Activated CD8-positive, alpha-beta memory T cell treated with anti-CD3 and anti-CD28 coated beads for 24 hours (primary cell): ENCODE results near the gene CFAP97D1.

Source experiments
- DNase-seq: peaks from one replicate; pipeline ENCODE4 v3.0.0-alpha.2; 2020

Gene CFAP97D1

DNA sequence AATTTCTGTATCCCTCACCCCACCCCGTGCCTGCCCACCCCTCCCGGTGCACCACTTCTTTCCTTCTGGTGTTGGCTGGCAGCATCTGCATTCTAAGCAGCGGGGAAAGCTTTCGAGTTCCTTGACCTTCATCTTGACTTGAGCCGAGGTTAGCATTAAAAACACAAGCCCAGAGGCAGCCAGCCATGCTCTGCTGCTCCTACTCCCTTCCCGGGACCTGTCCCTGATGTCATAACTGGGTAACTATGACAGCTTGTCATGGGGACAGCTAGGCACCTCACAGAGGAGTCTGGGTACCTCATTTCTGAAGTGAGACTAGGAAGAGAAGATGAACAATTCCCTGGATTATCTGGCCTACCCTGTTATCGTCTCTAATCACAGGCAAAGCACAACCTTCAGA lies at the start of gene CFAP97D1:
TSS of gene CFAP97D1 (plus strand) at position 301 of the 400 bp plus-strand sequence. CDS start at position 329, 28 bp downstream.
- no peak for DNase-seq

DNA sequence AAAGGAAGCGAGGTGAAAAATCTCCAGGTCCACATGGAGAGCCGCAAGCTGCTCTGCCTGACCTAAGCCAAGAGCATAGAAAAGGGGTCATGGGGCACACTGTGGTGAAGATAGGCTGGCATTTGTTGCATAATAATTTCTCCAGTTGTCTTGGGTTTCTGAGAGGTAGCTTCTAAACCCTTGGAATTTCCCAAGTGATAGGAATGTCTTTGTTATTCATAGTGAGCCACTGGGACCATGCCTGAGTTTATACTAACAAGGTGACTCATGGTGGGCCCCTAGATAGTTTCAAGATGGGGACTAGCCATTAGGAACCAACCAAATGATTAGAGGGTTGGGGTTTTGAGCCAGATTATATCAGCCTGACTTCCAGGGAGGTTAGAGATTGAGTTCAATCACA lies 47.3 kb upstream of the CFAP97D1 start:
- no peak for DNase-seq

DNA sequence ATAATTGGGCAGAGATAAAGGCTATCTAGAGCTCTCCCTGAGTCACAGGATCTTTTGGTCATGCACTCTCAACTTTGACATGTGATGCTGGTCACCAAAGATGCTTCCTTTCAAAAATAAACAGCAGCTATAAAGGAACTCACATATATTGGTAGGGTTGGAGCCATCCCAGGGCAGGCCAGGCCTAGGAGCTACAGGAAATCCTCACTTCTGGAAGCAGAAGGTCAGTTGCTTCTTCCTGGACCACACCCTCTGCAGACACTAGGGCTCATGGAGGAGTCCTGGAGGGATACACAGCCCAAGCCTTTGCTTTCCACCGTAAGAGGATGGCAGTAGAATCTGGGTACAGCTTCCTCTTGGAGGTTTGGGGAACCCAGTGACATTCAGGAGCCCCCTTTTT lies 46.3 kb upstream of the CFAP97D1 start:
- no peak for DNase-seq

DNA sequence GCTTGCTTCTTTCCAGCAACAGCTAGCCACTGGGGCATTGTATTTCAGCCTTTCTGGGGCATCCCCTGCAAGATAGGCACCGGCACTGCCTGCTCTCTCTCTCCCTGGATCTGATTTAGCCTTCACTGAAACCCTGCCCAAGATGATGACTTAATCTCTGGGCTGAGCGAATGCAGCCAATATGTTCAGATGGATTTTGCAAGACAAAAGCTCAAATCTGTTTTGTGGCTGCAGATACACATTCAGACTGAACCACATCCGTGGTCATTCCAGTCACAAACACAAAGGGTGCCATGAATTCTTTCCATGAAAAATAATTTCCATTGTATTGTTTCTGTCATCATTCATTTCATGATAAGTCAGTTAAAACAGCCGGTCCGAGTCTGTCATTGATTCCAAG lies 45.9 kb upstream of the CFAP97D1 start:
- DNase-seq: no peak

DNA sequence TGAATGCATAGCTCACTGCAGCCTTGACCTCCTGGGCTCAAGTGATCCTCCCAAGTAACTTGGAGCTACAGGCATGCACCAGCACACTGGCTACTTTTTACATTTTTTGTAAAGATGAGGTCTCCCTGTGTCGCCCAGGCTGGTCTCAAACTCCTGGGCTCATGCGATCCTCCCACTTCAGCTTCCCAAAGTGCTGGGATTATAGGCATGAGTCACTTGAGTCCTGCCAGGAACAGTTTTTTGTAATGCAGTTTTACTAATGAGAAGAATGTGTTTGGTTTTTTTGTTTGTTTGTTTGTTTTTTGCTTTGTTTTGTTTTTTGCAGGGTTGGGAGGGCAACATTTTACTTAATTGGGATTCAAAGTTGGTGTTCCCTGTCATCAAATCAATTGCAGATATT lies 43.8 kb upstream of the CFAP97D1 start:
- no peak for DNase-seq

DNA sequence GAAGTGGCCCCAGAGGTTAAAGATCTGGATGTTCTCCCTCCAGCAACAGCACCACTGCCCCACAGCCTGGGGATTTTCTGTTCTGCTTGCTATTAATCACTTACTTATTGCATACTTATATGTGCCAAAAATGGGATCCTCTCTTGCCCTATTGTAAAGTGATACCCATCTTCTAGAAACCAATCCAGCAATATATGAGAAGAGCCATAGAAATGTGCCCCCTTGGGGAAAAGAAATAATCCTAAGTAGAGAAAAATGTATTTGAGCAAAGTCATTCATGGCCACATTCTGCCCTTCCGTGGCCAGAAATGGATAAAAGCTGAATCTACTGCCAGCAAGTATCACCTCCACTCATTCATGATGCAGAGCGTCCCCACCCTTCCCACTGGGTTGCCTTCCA lies 42.5 kb upstream of the CFAP97D1 start:
- DNase-seq: no peak

DNA sequence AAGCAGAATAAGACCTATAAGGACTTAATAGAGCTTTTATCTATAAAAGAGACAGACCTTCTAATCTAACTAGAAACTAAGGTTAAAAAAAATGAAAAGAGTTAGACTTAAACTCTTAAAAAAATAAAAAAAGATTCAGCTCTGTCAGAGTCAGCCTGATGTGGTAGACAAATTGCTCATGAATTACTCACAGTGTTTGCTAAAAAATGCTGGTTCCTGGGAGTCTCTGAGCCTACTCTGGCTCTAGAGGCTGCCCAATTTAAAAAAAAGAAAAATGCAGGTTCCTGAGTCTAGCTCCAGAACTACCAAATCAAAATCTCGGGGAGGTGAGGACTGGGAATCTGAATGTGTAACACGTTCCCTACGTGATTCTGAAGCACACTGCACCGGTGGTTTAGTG lies 39.7 kb upstream of the CFAP97D1 start:
- no peak for DNase-seq

DNA sequence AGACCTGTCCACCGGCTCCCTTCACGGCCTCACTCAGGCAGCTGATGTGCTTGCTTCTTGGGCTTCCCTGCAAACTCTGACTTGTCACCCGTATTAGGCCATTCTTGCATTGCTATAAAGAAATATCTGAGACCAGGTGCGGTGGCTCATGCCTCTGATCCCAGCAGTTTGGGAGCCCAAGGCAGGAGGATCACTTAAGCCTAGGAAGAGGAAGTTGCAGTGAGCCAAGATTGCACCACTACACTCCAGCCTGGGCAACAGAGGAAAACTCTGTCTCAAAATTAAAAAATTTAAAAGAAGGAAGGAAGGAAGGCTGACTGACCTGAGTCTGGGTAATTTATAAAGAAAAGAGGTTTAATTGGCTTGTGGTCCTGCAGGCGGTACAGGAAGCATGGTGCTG lies 38.6 kb upstream of the CFAP97D1 start:
- DNase-seq: no peak

DNA sequence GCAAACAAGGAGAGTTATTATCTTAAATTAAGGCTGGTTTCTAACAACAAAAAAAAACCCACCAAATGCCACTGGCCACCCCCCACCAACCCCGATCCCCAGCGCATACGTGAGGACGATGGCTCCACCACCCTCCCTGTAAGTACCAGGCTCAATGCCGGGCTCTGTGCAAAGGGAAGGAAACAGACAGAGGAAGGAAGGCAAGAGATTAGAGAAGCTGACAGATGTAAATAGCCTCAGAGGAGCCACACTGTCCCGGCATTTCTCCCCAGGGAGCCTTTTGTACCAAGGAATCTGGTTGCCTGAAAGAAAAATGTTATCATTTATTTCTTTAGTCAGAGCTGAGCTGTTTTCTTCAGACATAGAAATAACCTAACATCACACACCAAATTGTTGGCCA lies 34.7 kb upstream of the CFAP97D1 start:
- DNase-seq: no peak

DNA sequence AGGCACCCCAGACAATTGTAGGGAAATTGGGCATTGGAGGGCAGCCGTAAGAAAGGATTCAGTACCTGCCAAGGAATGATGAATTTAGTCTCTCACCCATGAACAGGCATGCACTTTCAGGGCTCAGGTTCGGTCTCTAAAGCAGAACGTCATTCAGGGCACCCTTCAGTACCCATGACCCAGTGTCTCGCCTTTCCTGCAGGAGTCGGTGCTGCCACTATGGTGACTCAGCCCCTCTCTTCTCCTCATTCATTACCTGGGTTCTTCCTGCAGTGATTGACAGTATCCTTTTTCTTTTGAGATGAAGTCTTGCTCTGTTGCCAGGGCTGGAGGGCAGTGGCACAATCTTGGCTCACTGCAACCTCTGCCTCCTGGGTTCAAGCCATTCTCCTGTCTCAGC lies 30.1 kb upstream of the CFAP97D1 start:
- DNase-seq: no peak

DNA sequence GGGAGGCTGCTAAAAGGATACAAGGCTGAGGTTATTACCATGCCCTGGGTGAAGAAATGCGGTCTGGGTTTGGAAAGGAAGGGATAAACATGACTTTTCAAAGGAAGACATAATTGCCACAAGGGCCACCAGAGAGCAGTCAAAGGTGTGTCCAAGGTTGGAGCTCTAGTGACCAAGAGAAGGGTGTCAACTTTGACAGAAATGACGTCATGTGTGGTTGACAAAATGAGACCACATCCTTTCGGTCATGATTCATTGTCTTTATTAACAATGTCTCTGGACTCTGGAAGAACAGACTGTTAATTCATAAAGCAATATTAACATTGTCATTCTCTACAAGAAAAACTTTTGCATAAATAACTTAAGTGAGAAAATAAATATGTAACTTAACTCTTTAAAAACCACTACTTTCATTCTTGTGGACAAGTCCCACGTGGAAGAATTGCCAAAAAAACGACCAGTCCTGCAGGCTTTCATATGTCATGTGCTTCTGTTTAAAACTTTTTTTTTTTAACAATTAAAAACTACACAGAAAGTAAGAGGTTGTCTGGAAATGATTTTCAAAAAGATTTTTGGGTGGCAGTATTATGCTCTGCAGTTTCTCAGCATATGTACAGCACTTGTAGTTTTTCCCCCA lies 26.6 kb upstream of the CFAP97D1 start:
- no peak for DNase-seq

DNA sequence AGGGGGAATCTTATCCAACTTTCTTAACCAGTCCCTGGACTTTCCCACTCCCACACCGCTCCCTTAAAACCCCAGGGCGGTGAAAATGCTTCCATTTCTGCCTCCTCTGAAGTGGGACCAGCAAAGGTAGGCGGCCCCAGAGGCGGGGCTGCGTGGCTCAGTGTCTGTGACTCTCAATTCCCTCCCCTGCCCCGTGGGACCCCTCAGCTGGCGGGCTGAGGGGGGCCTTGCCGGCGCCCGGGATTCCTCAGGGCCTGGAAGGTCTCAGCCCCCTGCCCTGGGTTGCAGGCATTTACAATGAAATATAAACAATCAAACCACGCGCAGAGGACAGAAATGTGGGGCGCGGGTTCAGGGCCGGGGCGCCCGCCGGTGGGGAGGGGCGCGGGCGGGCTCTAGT lies 25.3 kb upstream of the CFAP97D1 start:
- no peak for DNase-seq

DNA sequence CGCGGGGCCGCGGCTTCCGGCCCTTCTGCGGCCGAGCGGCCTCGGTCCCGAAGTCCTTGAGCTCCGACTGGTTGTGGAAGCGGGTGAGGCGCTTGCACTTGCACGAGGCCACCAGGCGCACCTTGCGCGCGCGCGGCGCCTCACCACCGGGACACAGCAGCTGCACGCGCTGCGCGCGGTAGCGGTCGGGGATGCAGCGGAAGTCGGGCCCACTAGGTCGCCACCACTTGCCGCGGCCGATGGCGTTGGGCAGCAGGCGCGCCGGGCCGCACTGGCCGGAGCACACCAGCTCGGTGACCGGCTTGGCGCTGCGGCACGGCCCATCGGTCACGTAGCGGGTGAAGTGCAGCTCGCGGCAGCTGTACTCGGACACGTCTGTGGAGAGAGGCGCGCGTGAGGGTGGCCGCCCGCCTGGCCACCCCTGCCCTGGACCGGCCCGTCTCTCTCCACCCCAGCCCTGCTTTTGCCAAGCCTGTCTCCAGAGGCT lies 24.8 kb upstream of the CFAP97D1 start:
- DNase-seq: no peak

DNA sequence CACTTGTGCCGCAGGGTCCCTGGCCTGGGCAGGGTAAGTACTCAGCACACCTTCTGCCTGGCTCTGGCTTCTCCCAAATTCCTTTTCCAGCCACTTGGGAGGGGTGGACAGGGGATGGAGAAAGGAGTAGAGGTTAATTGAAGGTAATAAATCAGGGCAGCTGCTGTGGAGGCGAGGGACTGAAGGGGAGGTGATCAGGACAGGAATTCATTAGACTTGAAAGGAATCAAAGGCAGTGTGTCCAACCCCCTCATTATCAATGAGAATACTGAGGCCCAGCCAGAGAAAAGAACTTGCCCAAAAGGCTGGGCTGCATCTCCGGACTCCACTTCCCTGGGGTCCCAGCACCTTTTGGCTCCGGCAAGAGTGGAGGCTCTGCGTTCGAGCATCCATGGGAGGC lies 24.0 kb upstream of the CFAP97D1 start:
- DNase-seq: no peak

DNA sequence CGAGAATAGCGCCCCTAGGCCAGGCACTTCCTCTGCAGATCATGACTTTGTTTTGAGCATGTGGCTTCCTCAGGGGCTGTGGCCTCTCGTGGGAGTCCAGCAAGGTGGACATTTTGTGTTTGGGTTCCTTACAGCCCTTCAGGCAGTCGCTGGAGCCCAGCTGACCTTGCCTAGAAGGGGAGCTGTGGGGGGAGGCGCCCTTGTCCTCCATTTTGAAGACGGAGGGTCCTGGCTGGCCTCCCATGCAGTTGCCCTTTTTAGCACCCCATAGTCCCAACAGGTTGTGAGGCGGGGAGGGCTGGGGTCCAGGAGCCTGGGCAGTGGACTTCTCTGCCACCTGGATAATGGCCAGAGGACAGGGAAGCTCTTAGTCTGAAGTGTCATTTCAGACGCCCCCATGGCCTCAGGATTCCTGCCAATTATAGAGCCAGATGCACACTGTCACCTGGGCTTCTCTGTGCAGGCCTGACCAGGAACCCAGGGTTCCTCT lies 23.0 kb upstream of the CFAP97D1 start:
- no peak for DNase-seq

DNA sequence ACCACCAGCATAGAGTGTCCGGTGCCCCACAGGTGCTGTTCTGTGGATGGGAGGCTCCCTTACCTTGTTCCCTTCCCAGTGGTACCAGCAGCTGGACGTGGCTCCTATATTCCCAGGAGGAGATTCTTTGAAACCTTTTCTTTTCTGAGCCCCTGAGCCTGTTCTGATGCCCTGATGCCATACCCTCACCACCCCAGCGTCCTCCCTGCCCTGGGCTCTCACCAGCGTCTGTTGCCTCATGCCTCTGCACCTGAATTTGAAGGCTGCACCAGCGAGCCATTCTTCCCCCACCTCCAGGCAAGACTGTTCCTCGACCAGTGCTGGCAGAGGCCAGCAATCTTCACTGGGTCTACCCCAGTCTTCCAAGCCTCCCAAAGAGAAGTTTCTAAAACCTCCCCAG lies 22.1 kb upstream of the CFAP97D1 start:
- DNase-seq: no peak

DNA sequence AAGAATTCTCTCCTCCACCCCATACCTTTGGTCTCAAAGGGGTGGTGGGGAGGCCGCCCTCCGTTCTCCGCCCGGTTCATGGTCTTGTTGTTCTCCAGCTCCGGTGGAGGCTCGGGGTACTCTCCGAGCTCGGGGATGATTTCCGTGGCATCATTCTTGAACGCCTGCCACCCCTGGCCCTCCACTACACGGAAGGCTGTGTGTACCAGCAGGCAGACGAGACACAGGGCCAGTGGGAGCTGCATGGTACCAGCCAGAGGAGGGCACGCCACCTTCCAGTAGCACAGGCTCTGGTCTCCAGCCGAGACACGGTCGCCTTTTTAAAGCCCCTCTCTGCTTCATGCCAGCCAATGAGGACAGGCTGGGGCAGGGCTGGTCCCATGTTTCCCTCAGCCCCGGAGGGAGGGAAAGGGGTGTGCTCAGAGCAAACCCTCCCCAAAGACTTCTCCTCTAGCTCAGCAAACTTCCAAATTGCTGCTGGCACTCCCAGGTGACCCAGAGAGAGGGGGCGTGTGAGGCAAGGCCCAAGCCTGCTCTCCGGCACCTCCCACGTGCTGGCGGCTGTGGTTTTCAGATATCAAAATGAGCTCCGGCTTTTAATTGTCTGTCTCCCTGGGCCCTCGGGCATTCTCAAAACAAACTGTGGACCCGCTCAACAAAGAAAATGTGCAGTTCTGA lies 21.6 kb upstream of the CFAP97D1 start, which contains the start of gene SOST:
TSS of gene SOST (minus strand) at position 295 of the 678 bp plus-strand sequence. CDS start at position 245, 50 bp downstream.
- DNase-seq: no peak

DNA sequence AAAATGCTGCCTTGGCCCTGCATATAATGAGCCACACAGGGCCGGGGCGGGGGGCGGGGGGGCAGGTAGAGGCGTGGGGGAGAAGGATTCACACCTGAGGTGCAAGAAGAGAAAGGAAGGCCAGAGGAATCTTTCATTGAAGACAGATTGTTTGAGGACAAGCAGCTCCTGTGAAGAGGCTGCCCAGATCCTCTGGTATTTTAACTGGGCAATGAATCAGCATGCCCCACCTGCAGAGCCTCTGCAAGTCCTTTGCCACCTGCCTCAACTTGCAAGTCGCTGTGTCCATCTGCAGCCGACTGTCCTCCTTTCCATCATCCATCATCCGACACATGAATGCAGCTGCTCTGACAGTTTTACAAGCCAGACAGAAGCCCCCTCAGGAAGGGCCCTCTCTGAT lies 20.4 kb upstream of the CFAP97D1 start:
- DNase-seq: no peak

DNA sequence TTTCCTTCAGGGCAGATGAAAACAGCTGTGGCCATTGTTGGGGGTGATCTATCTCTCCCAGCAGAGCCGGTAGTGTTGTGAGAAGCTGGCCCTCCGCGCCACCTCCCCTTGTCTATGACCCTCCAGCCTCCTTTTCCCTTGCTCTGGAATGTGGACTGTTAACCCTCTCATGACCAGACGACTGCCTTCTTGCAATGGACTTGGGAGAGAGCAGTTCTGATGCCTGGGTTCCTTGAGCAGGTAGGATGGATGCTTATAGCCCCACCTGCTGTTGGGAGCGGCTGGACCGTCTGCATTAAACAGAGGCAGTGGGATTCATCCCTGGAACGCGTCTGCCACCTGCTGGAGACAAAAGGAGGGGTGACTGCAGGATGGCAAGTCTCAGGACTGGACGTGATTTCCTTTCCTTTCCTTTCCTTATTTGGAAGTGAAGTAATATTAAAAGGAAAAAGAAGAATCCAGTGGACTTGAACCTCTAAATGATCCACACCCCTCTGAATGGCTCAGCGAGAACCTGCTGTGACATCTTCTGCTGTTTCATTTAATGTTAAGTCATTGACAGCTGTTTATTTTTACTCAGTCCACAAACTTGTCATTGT lies 19.9 kb upstream of the CFAP97D1 start:
- DNase-seq: peak; percentile 97

DNA sequence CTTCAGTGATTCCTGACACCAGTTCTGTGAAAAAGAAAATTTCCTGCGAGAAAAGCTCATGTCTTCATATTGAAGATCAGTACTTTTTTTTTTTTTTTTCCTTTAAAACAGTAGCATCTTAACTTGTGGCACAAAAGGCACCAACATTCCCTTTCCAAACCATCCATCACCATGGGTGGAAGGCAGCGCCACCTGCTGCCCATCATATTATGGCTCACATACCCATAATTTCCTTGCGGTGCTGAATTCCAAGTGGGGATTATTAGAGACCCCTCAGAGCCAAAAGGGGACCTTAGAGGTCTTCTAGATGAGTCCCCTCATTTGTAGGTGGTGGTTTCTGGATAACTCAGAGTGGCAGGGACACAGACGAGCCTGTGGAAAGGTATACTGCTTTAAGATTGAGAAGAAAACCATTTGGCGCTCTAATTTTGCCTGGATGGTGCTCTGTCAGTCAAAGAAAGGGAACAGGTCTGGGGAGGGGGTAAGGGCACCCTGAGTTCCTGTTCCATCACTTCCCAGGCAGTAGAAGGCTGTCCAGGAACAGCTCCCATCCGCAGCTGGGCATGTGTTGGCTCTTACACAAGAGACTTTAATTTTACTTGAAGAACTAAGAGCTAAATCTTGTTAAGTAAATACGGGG lies 13.7 kb upstream of the CFAP97D1 start:
- peak; percentile 77 for DNase-seq

DNA sequence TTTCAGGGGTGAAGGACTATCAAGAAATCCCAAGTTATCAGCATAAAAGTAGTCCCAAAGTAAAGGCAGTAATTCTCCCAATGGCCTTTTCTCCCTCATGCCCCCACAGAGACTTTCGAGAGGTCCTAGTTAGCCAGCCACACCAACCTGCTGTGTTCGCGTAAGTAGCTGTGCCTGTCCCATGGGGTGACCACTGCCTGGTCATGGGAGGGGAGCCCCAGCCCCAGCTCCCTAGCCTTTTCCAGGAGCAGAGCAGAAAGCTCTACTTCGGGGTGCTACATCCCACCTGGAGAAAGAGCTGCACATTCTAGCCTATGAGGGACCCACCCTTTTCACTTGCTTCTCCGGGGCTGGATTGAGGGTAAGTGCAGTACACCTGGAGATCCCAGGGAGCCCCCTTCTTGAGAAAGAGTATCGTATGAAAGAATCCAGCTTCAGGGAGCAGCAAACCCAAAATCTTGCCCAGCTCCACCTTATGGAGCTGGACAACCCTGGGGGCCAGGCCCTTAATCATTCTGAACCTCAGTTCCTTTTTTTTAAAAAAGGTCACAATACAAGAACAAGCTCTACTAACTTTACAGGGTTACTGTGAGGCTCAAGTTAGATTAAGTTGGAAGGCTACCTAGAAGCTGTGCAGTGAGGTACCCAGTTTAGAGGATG lies 13.1 kb upstream of the CFAP97D1 start:
- DNase-seq: no peak

DNA sequence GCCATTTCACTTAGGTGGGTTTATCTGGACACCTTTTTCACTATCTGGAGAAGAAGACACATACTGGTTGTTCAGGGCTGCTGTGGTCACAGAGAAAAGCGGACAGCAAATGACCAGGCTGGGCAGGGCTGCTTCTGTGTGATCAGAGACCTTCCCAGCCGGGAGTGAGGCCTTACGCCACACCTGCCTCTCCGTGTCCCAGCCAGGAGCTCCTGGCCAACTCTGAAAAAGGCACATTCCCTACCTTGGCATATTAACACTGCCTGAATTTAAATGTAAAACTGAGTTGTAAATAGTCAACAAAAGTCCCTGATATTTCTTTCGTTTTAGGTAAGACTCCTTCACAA lies 12.5 kb upstream of the CFAP97D1 start:
- no peak for DNase-seq

DNA sequence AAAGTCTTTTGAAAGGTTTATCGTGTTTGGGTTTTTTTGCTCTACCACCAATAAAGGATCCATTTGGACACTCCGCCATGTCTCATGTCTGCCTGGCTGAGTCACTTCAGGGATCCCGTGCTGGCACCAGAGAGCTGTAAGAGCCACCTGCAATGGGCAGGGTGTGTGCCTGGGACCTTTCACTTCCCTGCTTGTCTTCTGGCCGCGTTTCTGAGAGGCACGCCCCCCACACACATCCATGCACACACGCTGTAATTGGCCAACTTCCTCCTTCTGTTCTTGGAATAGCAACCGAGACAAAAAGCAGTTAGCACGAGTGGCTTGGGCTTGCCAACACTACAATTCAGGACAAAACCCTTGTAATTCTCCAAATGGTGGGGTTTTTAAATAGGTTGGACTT lies 11.9 kb upstream of the CFAP97D1 start:
- no peak for DNase-seq
